SHP77 (cell line): ENCODE results near the gene ELMOD1.
"Not testable (repeated sequence)": the region's sequence is repeated elsewhere in the genome, so short reads cannot be mapped to it uniquely, and the experiment has no call there.

Experiments
- DNase-seq, 2 experiments: peaks; one replicate each; lab custom pipeline; 2025; lab: John Stamatoyannopoulos, UW

ELMOD1 gene

DNA sequence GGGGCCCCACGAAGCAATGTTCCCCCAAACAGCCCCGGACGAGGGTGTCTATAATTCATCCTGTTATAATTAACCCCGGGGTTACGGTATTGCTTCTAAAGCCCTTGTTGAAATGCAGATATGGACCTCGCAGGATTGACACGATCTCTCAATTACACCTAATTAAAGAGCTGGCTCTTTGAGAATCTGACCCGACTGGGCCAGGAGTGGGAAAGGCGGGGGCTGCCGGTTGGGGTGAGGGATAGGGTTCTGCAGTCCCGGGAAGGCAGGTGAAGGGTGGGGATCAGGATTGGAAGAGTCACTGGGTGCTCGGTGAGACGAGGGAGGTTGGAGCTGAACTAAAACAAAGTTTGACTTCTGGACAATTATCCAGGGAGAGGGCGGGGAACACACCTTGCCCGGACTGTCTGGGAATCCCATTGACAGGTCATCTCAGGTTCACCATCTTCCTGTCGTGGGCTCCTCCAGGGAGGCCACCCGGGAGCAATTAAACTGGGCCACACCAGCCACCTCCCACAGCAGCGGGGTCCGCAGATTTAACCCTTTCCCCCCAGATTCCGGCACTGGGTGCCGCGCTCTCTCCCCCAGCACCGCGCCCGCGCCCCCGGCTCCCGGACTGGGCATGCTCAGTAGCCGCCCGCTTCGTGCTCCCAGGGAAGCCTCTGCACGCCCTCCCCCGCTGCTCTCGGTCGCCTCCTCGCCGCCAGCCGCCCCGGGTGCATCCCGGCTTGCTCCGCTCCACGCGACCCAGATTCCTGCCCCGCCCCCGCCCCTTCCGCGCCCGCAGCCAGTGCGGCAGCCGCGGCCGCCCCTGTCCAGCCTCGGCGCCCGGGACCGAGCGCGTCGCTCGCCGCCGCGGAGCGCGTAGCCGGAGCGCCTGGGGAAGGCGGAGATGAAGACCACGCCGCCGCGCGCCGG lies at the start of gene ELMOD1:
TSS of gene ELMOD1 (plus strand) at position 688 of the 918 bp plus-strand sequence. CDS start 27,043 bp downstream, outside the sequence.
- peak in 1 of 2 experiments; percentile 10 for DNase-seq

DNA sequence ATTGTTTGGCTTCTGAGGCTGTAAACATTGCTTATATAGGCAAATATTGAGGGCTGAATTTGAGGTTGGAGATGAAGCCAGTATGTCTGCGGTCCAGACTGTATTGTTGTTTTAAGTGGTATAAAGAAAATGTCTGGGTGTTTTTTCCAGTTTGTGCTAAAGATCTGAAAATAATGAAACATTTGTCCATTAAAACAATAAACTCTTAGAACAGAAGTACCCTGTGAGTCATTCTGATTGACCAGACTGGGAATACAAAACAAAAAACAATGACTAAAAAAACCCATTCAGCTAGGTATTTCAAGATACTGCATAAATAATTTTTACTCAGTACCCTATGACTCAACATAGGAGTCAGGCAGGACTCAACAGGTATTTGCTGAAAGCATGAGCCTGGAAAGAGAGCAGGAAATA lies 45.8 kb upstream of the ELMOD1 start:
- DNase-seq: no peak

DNA sequence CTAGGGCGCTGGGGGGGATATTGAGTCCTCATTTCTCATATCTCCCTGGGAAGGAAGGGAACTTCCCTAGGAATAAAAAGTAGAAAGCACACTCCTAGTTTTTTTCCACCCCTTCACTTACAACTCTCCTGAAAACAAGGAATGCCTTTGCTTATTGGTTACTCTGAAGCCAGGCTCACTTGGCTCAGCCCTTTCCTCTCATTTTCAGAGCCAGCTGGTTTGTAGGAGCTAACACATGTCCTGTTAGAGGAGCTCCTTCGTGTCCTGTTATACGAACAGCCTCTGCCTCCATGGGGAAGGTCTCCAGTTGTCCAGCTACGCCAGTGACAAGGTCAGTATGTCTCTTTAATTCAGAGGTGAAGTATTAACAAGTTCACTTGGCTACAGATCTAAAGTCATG lies 43.0 kb upstream of the ELMOD1 start:
- DNase-seq: no peak

DNA sequence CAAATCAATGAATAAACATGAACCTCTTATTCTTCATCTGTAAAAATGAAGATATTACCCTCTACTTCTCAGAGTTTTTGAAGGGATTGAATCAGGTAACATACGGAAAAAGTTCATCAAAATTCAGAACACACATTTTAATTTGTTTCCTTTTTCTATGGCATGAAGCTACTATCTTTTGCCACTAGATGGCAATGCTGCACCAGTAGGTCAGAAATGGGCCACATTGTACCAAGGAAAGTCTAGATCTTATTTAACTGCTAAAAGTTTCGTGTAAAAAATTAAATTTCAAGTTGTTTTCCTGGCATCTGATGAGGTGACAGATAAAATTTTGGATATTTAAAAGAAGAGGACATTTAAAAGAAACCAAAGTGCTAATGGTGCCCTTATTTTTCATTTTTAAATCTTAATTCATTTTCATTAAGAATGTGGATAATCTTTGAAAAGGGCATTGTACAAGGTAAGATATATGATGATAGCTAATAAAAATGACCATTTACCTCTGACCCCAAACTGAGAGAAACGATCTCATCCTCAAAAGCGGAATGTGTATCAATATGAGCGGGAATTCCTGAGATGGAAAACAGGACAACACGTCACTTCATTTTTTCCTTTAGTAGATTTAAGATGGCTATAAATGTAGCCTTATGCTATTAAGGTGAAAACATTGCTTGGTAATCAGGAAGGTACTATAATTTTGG lies 41.5 kb upstream of the ELMOD1 start:
- DNase-seq: peak; percentile 8 to 24

DNA sequence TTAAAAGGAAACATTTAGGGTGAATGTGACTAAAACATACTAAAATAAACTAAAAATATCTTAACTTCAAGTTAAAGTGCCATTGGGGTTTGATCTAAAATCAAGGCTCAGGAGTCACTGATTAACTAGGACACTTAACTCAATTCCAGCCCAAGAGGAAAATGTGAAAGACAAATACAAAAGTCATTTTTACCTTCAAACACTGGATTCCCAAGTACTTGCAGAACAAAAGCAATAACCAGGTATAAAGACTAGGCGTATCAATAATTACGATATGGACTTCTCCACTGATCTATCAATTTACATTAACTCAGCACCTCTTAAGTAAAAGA lies 41.0 kb upstream of the ELMOD1 start:
- DNase-seq: no peak

DNA sequence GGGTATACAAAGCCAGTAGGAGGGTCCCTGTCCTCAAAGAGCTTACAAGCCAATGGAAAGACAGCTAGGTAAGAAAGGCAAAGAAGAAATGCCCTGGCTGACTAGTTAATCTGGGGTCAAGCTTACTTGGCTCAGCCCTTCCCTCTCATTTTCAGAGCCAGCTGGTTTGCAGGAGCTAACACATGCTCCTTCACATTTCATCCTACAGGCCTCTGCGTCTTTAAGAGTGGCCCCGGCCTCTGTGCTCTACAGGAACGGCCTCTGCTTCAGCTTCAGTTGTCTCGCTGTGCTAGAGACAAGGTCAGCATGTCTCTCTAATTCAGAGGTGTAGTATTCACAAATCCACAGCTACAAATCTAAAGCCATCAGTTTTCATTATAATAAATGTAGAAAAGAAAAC lies 40.6 kb upstream of the ELMOD1 start:
- no peak for DNase-seq

DNA sequence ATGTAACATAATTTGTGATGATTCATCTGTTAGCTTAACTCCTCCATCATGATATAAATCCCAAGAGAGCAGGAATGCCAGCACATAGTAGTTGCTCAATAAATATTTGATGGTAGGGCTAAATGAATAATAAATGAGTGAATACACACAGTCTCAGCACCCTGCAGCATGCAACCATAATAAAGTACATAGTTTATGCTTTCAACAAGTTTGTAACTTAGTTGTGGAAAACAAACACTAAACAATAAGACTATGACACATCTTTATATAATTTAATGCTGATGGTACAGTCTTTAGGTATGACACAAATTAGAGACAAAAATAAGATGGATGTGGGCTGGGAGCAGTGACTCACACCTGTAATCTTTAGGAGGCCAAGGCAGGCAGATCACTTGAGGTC lies 29.3 kb upstream of the ELMOD1 start:
- no peak for DNase-seq

DNA sequence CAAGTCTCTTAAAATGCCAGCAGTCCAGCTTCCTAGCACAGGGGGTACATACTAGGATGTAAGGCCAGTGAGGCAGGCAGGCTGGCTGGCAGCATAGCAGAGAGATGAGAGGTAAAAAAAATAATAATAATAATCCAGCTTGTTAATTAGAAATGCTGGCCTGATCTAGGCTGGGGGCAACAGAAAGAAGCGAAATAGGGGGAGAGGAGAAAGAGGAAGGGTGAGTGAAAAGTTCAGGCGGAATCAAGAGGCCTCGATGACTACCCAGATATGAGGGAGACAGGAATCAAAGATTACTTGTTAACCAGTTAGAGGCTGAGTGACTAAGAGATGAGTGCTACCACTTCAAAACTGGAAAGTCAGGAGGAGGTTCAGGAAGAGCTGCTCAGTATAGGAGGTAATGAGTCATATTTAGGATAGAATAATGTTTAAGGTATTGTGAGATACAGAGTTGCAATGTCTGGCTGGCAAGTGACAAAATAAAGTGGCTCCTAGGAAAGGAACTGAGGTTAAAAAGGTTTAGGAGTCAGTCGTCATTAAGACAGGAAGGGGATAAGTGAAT lies 28.2 kb upstream of the ELMOD1 start:
- DNase-seq: no peak

DNA sequence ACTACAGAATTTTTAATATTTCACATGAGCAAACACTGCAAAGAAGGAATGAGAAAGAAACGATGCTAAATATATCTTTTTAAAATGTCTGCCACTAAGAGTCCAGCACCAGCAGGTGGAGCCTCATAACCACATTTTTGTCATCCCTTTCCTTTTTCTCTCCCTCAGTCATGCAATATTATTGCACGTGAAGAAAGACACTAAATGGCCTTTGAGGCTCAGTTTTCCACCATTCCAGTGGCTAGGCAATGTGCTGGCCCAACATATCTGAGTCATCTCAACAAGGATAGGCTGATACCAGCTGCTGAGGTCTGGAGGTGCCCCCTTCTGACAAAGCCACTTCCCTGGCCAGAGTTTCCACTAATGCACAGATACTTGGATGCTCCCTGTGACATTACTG lies 27.2 kb upstream of the ELMOD1 start:
- DNase-seq: peak; percentile 9 to 21

DNA sequence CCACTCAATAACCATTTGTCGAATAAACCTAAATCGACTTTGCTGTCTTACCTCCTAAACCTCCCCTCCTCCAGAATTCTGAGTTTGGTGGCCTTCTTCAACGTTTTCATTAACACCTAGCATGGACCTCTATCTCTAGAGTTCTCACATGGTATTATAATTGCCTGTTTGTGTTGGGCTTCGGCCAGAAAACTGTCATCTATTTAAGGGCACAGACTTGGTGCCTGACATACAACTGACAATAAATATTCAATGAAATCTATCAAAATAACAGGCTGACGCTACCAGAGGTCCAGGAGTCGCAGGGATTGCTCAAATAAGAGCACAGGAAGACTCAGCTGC lies 26.1 kb upstream of the ELMOD1 start:
- DNase-seq: peak in 1 of 2 experiments; percentile 29

DNA sequence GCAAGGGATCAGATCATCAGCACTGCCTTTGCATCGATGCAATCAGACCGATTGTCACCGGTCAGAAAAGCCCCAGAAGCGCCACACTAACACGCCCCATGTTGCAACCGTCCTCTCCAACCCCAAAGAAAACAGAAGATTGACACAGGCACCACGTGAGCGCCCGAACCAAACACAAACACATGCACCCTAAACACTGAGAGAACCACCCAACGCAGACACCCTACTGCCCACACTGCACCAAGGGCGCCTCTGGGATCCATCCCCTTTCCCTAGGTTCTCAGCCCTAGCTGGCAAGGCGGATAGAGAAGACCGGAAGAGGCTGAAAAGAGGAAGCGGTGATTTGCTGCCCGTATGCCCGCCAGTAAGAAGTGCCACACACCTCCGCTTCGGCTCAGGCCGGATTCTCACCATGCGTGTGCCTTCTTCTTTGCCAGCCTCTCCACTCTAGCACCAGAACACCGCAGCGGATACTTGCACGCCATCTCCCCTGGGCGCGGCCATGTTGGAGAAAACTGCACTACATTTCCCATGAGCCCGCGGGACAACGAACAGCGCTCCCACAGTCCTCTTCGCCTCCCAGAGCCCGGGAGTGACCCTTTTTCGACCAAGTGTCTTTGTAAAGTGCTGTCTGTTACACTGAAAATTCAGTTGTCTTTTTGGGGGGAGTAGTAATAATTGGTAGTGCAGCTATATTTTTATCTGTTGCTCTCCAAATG lies 25.6 kb upstream of the ELMOD1 start, which contains the start of gene ALKBH8:
TSS of gene ALKBH8 (minus strand) at position 517 of the 719 bp plus-strand sequence. CDS start 4,842 bp downstream, outside the sequence.
- peak; percentile 71 to 84 for DNase-seq

DNA sequence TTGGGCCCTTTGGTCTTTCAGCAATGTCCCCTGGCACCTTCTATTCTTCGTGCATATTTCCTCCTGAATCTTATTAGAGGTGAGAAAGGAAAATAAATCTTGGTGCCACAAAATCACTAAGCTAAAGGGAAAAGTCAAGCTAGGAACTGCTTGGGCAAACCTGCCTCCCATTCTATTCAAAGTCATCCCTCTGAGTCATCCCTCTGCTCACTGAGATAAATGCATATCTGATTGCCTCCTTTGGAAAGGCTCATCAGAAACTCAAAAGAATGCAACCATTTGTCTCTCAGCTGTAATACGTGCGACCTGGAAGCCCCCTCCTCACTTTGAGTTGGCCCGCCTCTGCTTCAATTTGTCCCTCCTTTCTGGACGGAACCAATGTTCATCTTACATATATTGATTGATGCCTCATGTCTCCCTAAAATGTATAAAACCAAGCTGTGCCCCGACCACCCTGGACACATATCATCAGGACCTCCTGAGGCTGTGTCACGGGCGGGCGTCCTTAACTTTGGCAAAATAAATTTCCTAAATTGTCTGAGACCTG lies 24.9 kb upstream of the ELMOD1 start:
- not testable (repeated sequence) for DNase-seq

DNA sequence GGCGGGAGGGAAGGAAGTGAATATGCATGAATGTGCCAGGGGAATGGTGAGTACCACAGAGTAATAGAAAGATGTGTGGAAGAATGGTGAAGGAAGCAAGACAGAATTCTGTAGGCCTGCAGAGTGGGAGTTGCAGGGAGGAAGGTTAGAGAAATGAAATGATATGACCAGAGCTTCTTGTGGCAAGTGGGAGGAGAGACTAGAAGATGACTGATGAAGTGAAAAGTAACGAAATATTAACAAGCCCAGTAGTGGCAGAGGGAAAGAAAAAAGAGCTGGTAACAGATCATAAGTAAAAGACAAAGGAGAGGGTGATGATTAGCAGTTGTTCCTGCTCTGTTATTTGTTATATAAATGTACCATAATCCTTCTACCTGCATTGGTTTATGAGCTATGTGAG lies 24.4 kb upstream of the ELMOD1 start:
- DNase-seq: no peak

DNA sequence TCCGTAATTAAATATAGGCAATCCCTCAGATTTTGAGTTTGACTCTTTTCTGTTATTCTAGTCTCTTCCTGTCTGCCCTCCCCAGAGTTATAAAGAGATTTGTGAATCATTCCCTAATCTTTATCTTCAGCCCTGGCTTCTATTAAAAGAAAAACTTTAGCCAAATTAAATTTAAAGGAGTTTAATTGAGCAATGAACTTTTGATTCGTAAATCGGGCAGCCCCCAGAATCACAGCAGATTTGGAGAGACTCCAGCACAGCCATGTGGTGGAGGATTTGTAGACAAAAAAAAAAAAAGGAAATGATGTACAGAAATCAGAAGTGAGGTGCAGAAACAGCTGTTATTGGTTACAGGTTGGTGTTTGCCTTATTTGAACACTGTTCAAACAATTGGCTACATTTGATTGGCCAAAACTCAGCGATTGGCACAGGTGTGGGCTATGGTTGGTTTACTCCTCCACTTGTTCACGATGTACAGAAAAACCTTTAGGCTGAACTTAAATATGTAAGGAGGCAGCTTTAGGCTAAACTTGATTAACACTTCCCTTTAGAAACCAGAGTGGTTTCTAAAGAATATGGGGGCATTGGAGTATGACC lies 23.1 kb upstream of the ELMOD1 start:
- no peak for DNase-seq

DNA sequence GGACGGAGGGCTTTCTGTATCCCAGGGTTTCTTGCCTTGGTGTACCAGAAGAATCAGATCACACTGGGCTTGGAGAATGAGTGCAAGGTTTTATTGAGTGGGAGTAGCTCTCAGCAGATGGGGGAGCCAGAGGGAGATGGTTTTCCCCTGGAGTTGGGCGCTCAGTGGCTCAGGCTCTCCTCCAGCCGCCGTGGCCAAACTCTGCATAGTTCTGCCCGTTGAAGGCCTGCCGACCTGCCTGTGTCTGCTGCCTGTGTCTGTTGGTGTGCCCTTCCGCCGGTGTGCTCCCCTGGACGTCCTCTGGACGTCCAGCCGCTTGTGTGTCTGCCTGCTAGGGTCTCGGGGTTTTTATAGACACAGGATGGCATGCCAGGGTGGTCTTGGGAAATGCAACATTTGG lies 20.9 kb upstream of the ELMOD1 start:
- DNase-seq: no peak

DNA sequence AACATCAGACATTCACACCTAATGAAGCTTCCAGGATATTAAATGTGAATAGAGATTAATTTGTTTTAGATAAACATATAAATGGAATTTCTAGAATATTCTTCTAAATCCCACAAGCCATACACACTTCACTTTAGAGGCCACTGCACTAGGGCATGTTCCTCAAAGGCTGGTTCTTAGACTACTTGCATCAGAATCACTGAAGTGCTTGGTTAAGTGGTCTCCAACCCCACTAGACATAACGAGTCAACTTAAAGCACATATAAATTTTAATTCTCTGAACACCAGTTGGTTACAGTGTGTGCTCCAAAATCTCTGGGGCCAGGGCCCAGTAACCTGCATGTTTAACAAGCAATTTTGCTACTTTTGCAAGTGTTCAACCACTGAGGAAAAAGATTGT lies 17.5 kb upstream of the ELMOD1 start:
- DNase-seq: no peak

DNA sequence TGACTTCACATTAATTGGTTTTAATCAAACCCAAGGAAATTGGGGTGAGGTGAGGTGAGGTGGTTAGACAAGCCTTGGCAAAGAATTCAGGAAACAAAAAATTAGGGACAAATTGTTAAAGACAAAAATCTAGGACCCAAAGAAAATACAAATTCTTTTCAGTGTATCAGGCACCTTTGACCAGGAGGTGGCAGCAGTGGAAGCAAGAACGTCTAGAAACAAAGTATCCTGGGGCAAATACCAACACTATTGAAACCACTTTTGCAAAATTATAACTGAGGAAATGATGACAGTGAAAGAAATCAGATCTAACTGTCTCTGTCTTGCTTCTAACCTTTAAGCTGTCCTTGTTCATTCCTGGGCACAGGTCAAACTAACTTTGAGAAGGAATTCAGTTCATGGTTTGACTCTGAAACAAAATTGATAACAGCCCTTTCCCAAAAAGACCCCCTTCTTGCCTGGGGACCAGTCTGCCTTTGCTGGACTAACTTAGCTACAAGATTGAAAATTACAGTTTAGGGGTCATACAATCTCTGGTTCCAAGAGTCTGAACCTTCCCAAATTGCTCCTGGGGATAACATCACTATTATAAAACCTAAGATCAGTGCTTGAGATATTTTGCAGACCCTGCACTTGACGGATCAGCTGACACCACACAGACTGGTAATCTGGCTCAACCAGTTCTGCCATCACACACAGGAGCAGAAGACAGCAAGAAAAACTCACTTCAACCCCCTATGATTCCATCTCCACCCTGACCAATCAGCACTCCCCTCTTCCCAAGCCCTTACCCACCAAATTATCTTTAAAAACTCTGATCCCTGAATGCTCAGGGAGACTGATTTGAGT lies 14.2 kb upstream of the ELMOD1 start:
- peak in 1 of 2 experiments; percentile 5 for DNase-seq

DNA sequence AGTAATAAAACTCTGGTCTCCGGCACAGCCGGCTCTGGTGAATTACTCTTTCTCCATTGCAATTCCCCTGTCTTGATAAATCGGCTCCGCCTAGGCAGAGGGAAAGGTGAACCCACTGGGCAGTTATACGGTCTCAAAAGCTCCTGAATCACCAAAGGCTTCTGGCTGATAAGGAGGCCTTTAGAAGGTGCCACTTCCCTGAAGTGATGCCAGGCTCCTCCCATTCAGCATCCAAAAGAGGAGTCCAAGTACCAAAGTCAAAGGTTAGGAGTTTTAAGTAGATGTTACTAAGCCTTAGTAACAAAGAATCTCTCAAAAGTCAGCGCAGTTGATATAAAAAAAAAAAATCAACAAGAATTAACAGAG lies 13.6 kb upstream of the ELMOD1 start:
- no peak for DNase-seq

DNA sequence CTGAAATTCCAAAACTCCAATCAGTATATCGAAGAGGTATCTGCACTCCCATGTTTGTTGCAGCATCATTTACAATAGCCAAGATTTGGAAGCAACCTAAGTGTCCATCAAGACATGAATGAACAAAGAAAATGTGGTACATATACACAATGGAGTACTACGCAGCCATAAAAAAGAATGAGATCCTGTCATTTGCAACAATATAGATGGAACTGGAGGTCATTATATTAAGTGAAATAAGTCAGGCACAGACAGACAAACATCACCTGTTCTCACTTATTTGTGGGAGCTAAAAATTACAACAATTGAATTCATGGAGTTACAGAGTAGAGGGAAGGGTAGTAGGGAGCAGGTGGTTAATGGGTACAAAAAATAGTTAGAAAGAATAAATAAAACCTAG lies 11.8 kb upstream of the ELMOD1 start:
- not testable (repeated sequence) for DNase-seq

DNA sequence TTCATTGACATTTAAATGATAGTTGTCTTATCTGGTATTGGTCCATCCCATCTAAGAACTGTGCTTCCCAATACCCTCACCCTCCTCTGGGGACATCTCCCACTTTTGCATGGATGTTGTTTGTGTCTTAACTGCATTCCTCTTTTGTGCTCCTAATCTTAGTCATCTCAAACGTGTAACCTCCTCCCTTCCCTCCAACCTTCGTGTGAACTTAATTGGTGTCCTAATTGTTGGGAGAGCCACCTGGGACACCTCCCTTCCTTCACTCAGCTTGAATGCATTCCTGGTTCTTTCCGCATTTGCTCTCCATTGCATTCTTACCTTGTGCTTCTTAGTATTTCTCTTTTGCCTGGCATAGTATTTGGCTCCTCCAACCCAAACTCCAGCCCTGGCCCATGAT lies 9.8 kb upstream of the ELMOD1 start:
- DNase-seq: no peak
